GM12878 (cell line): Measurements from ENCODE around the gene ECM2. TPM values are rescaled to one million over a fixed set of nuclear protein-coding genes. Genes with fewer than 3 reads are reported as not detected.

Experiments
- ATAC-seq: fragments of 200-7000 bp; cut with Tn5 transposase; 3 replicates; pipeline ENCODE4 v1.9.1; 2020; ENCODE audit warnings: mild to moderate bottlenecking, moderate library complexity
- BruUV-seq: library from RNA; stranded (reverse); fragments of 400-500 nt; replicated peaks from 2 replicates; lab custom pipeline; 2021; lab: Mats Ljungman, UMichigan
- CTCF ChIA-PET: fragments of 300-600 bp; sonication (Branson Sonifier 250); formaldehyde crosslinking; extraction: SDS; loops from one replicate; lab custom pipeline; 2021; ENCODE audit warnings: inconsistent platforms; lab: Yijun Ruan, JAX
- POLR2A ChIA-PET: fragments of 350-600 bp; formaldehyde crosslinking; extraction: SDS; loops from one replicate; lab custom pipeline; 2021; ENCODE audit warnings: inconsistent platforms; lab: Charles Lee
- RAD21 ChIA-PET: fragments of 300-600 bp; sonication (Branson Sonifier 250); formaldehyde crosslinking; loops from one replicate; lab custom pipeline; 2023; ENCODE audit warnings: antibody characterized with exemption; ENCODE audit not compliant: unreplicated experiment; lab: Charles Lee
- SMC1A ChIA-PET: fragments of 300-600 bp; sonication (Branson Sonifier 250); formaldehyde crosslinking; loops from one replicate; lab custom pipeline; 2023; ENCODE audit not compliant: unreplicated experiment, uncharacterized antibody; lab: Charles Lee
- DNase-seq: peaks from one replicate; pipeline ENCODE4 v3.0.0-alpha.2; 2011; ENCODE audit warnings: low read depth, low spot score
- FAIRE-seq: peaks from 3 replicates; lab custom pipeline; 2011; peaks lifted over from hg19 to GRCh38; lab: Jason Lieb, UNC
- H2AFZ ChIP-seq: 2 replicates; pipeline ENCODE4 v1.6.0; 2011; ENCODE audit warnings: low read depth, low read length, control low read depth; ENCODE audit not compliant: control insufficient read depth
- H3K27ac ChIP-seq: 2 replicates; pipeline ENCODE4 v1.5.1; 2011; ENCODE audit warnings: control low read depth; ENCODE audit not compliant: control insufficient read depth, insufficient read depth
- H3K27me3 ChIP-seq, 2 experiments: replicated peaks in 1 of 2; 2 replicates each; pipeline versions ENCODE4 v1.6.0 to v1.6.1; 2011; ENCODE audit warnings: low read length in 1 of 2; ENCODE audit not compliant: control insufficient read depth in 2 of 2, insufficient read depth in 2 of 2
- H3K36me3 ChIP-seq, 2 experiments: 2 replicates each; pipeline ENCODE4 v1.5.1; 2011; ENCODE audit warnings: low read length in 1 of 2; ENCODE audit not compliant: control insufficient read depth in 2 of 2, insufficient read depth in 2 of 2
- H3K4me1 ChIP-seq: 2 replicates; pipeline ENCODE4 v1.6.1; 2011; ENCODE audit warnings: mild to moderate bottlenecking, low read length, moderate library complexity, mixed read lengths; ENCODE audit not compliant: control insufficient read depth, insufficient read depth
- H3K4me2 ChIP-seq: 2 replicates; pipeline ENCODE4 v1.6.0; 2011; ENCODE audit warnings: control low read depth; ENCODE audit not compliant: control insufficient read depth, insufficient read depth
- H3K4me3 ChIP-seq: fragments of 200-600 bp; sonication (generic); 2 replicates; pipeline ENCODE4 v1.5.1; 2016
- H3K79me2 ChIP-seq: 2 replicates; pipeline ENCODE4 v1.6.0; 2011; ENCODE audit warnings: low read length; ENCODE audit not compliant: control insufficient read depth, insufficient read depth
- H3K9ac ChIP-seq: 2 replicates; pipeline ENCODE4 v1.8.0; 2011; ENCODE audit warnings: low read length, control low read depth, mixed read lengths; ENCODE audit not compliant: control insufficient read depth, insufficient read depth
- H3K9me3 ChIP-seq: replicated peaks from 3 replicates; pipeline ENCODE4 v1.5.1; 2011; ENCODE audit warnings: mild to moderate bottlenecking, low read length; ENCODE audit not compliant: control insufficient read depth, insufficient read depth
- H4K20me1 ChIP-seq: 2 replicates; pipeline ENCODE4 v1.6.0; 2011; ENCODE audit not compliant: control insufficient read depth, insufficient read depth
- ATF2 ChIP-seq: IDR thresholded peaks from 2 replicates; pipeline ENCODE4 v1.6.1; 2012; ENCODE audit warnings: low read length, inconsistent platforms
- BCL11A ChIP-seq: IDR thresholded peaks from 2 replicates; pipeline ENCODE4 v1.6.1; 2011; ENCODE audit warnings: low read depth, low read length
- BHLHE40 ChIP-seq, 2 experiments: fragments of 450-650 bp in 1 of 2; IDR thresholded peaks; 2 replicates each; pipeline ENCODE4 v1.6.1; 2011 to 2017; ENCODE audit warnings: low read depth in 2 of 2, borderline replicate concordance in 1 of 2, improper control_type of control experiment in 1 of 2, low read length in 1 of 2, mild to moderate bottlenecking in 1 of 2
- CBX5 ChIP-seq: sonication (generic); IDR thresholded peaks from 2 replicates; pipeline ENCODE4 v1.6.1; 2016; ENCODE audit warnings: low read depth, moderate library complexity, mild to moderate bottlenecking, inconsistent platforms
- DPF2 ChIP-seq: fragments of 450-650 bp; IDR thresholded peaks from 2 replicates; pipeline ENCODE4 v1.6.1; 2017; ENCODE audit warnings: mild to moderate bottlenecking
- FOXK2 ChIP-seq: fragments of 450-650 bp; IDR thresholded peaks from 2 replicates; pipeline ENCODE4 v1.6.1; 2017; ENCODE audit warnings: mild to moderate bottlenecking, moderate library complexity
- FOXM1 ChIP-seq: IDR thresholded peaks from 2 replicates; pipeline ENCODE4 v1.6.1; 2012; ENCODE audit warnings: low read depth, mild to moderate bottlenecking, inconsistent platforms, low read length, moderate library complexity
- HDAC2 ChIP-seq: fragments of 200-600 bp; sonication (generic); IDR thresholded peaks from 2 replicates; pipeline ENCODE4 v1.6.1; 2017
- IRF5 ChIP-seq: fragments of 450-650 bp; IDR thresholded peaks from 2 replicates; pipeline ENCODE4 v1.6.1; 2017; ENCODE audit warnings: borderline replicate concordance
- MEF2A ChIP-seq: IDR thresholded peaks from 2 replicates; pipeline ENCODE4 v1.6.1; 2011; ENCODE audit warnings: low read depth, mild to moderate bottlenecking, low read length, moderate library complexity; ENCODE audit not compliant: insufficient read depth
- REST ChIP-seq: IDR thresholded peaks from 2 replicates; pipeline ENCODE4 v1.6.1; 2012; ENCODE audit warnings: mild to moderate bottlenecking, low read depth, low read length
- STAT1 ChIP-seq: fragments of 450-650 bp; conservative IDR thresholded peaks from 2 replicates; pipeline ENCODE4 v1.6.1; 2014; ENCODE audit warnings: antibody characterized with exemption, mild to moderate bottlenecking
- ZBTB40 ChIP-seq: fragments of 450-650 bp; IDR thresholded peaks from 2 replicates; pipeline ENCODE4 v1.6.1; 2016; ENCODE audit warnings: mild to moderate bottlenecking, moderate library complexity, borderline replicate concordance
- ZZZ3 ChIP-seq: IDR thresholded peaks from 2 replicates; pipeline ENCODE4 v1.6.1; 2011; ENCODE audit warnings: low read depth; ENCODE audit not compliant: control insufficient read depth, insufficient read length
- WGBS: methylation state at CpG from one replicate; pipeline ENCODE4 v1.1.6; 2016; ENCODE audit warnings: low lambda C conversion rate; ENCODE audit not compliant: insufficient replicate concordance, insufficient coverage; ENCODE audit errors: missing lambda C conversion rate; 5-methylcytosine and 5-hydroxymethylcytosine counted together
- in situ Hi-C: fragments of 300-500 bp; cut with MboI; formaldehyde crosslinking; loops from 9 replicates; pipeline ENCODE4 v1.14.3; 2018; ENCODE audit warnings: mixed read lengths
- intact Hi-C: fragments of 100-400 bp; cut with micrococcal nuclease; formaldehyde crosslinking; loops from one replicate; pipeline ENCODE4 v1.14.2; 2022; ENCODE audit not compliant: unreplicated experiment
- polyA plus RNA-seq, 11 experiments: library from polyadenylated mRNA; depleted of rRNA in 4 of 11; unstranded in 6 of 11; stranded (reverse) in 5 of 11; fragments of >200 nt; fragmentation: Nextera tagmentation in 4 of 11; fragmentation: Illumina TruSeq in 1 of 11; extraction: Ambion mirVana in 4 of 11; extraction: Trizol in 1 of 11; gene quantifications; 1 replicate in 1 of 11; 2 replicates in 10 of 11; pipeline versions ENCODE4 v1.2.1 to v1.2.3, GENCODE V29; 2011 to 2016; ENCODE audit warnings: inconsistent platforms in 2 of 11, missing spikeins in 2 of 11, low read depth in 1 of 11
- total RNA-seq, 4 experiments: library from RNA; depleted of rRNA in 3 of 4; stranded (reverse); fragments of >200 nt in 3 of 4; fragmentation: Illumina TruSeq in 1 of 4; extraction: Trizol in 1 of 4; gene quantifications; 2 replicates each; pipeline versions ENCODE4 v1.2.1 to v1.2.3, GENCODE V29; 2013 to 2021

ECM2 gene
- total and polyA plus RNA-seq, 10 of the 15 experiments (the other 5 are each of a cell fraction or from before 2014, with no cell fraction given): 0.03 to 0.67 (median 0.09) TPM; not detected in 2

GRCh38 chr9:92520837-92521236 is 15.0 kb downstream of the ECM2 start:
- Histone ChIP-seq H3K36me3 (no peaks in the 10 kb centered on the region), H4K20me1 (no peaks in the 10 kb centered on the region), H3K4me1 (no peaks in the 10 kb centered on the region), H3K4me2 (no peak overlapping the region), H3K4me3 (no peak overlapping the region), H3K9me3 (no peaks in the 10 kb centered on the region), H3K79me2 (no peaks in the 10 kb centered on the region), H3K27ac (no peak overlapping the region), H3K27me3 (no peaks in the 10 kb centered on the region), H2AFZ (no peak overlapping the region), H3K9ac (no peak overlapping the region)
- ATAC-seq: no peak
- BruUV-seq: no TSS peak
- in situ Hi-C loops (no loop called here), intact Hi-C loops (no loop called here)
- ChIA-PET SMC1A (no interaction called here), RAD21 (no interaction called here), CTCF (interaction anchor here (1.2 kb wide), 1 partner anchor 40 kb away, joined by 3 read pairs; no protein-coding TSS in a partner anchor), POLR2A (no interaction called here)
- DNase-seq: no peak
- no peak for FAIRE-seq
- 89% methylated on average over 2 of the region's 2 CpGs for WGBS
- TF ChIP-seq BHLHE40 (IDR thresholded peaks at IDR 0.05; ENCODE audit: borderline replicate concordance in 1 of 2, low read depth in 2 of 2, low read length in 1 of 2): no peak
- no peak for TF ChIP-seq IRF5
- no peak for TF ChIP-seq ZBTB40
- TF ChIP-seq STAT1: no peak
- TF ChIP-seq ZZZ3: no peak
- TF ChIP-seq ATF2: no peak
- no peak for TF ChIP-seq MEF2A
- TF ChIP-seq FOXM1: no peak
- no peak for TF ChIP-seq DPF2
- TF ChIP-seq HDAC2: no peak
- TF ChIP-seq REST: no peak
- no peak for TF ChIP-seq FOXK2
- no peak for TF ChIP-seq BCL11A
- no peak for TF ChIP-seq CBX5
